ENCODE results near the gene AHCTF1. TPM values are rescaled to one million over a fixed set of nuclear protein-coding genes. Genes with fewer than 3 reads are reported as not detected.
A peak's percentile ranks its signal among the peaks of the same experiment; 100 is the strongest.

AHCTF1 gene
- total RNA-seq, 1 donor, result 32.6 TPM

GRCh38 chr1:246798606-246799496 is 132.9 kb downstream of the AHCTF1 start:
- Histone ChIP-seq H4K20me1 (ENCODE audit: insufficient read depth, low read length) (no peaks in the 10 kb centered on the region), H3K4me2 (ENCODE audit: insufficient read depth, low read length) (no peak overlapping the region), H2AFZ (ENCODE audit: low read length) (no peak overlapping the region), H3K27me3 (ENCODE audit: insufficient read depth, low read length) (no peaks in the 10 kb centered on the region), H3K27ac (ENCODE audit: low read depth, low read length) (no peak overlapping the region), H3K4me3 (ENCODE audit: insufficient read depth, low read length) (no peak overlapping the region), H3K9me3 (ENCODE audit: low read depth, low read length) (no peaks in the 10 kb centered on the region), H3K79me2 (ENCODE audit: insufficient read depth, low read length) (no peaks in the 10 kb centered on the region), H3K4me1 (ENCODE audit: insufficient read depth, low read length) (no peaks in the 10 kb centered on the region), H3K36me3 (ENCODE audit: insufficient read depth, low read length) (no peaks in the 10 kb centered on the region)
- TF ChIP-seq, protein P1, sequence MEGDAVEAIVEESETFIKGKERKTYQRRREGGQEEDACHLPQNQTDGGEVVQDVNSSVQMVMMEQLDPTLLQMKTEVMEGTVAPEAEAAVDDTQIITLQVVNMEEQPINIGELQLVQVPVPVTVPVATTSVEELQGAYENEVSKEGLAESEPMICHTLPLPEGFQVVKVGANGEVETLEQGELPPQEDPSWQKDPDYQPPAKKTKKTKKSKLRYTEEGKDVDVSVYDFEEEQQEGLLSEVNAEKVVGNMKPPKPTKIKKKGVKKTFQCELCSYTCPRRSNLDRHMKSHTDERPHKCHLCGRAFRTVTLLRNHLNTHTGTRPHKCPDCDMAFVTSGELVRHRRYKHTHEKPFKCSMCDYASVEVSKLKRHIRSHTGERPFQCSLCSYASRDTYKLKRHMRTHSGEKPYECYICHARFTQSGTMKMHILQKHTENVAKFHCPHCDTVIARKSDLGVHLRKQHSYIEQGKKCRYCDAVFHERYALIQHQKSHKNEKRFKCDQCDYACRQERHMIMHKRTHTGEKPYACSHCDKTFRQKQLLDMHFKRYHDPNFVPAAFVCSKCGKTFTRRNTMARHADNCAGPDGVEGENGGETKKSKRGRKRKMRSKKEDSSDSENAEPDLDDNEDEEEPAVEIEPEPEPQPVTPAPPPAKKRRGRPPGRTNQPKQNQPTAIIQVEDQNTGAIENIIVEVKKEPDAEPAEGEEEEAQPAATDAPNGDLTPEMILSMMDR (IDR thresholded peaks at IDR 0.05; ENCODE audit: extremely low read depth, low read depth, low read length), result no peak
- peak; percentile 65 for DNase-seq (ENCODE audit: insufficient read length, low spot score, missing footprints)

GRCh38 chr1:246798107-246798506 is 133.6 kb downstream of the AHCTF1 start:
- DNase-seq (ENCODE audit: insufficient read length, low spot score, missing footprints), result no peak
- Histone ChIP-seq H3K9me3 (ENCODE audit: low read depth, low read length) (no peaks in the 10 kb centered on the region), H3K27ac (ENCODE audit: low read depth, low read length) (no peak overlapping the region), H3K4me1 (ENCODE audit: insufficient read depth, low read length) (no peaks in the 10 kb centered on the region), H4K20me1 (ENCODE audit: insufficient read depth, low read length) (no peaks in the 10 kb centered on the region), H3K36me3 (ENCODE audit: insufficient read depth, low read length) (no peaks in the 10 kb centered on the region), H3K79me2 (ENCODE audit: insufficient read depth, low read length) (no peaks in the 10 kb centered on the region), H2AFZ (ENCODE audit: low read length) (no peak overlapping the region), H3K4me3 (ENCODE audit: insufficient read depth, low read length) (no peak overlapping the region), H3K27me3 (ENCODE audit: insufficient read depth, low read length) (no peaks in the 10 kb centered on the region), H3K4me2 (ENCODE audit: insufficient read depth, low read length) (no peak overlapping the region)
- TF ChIP-seq, protein P1 (IDR thresholded peaks at IDR 0.05; ENCODE audit: extremely low read depth, low read depth, low read length), result no peak

DNA sequence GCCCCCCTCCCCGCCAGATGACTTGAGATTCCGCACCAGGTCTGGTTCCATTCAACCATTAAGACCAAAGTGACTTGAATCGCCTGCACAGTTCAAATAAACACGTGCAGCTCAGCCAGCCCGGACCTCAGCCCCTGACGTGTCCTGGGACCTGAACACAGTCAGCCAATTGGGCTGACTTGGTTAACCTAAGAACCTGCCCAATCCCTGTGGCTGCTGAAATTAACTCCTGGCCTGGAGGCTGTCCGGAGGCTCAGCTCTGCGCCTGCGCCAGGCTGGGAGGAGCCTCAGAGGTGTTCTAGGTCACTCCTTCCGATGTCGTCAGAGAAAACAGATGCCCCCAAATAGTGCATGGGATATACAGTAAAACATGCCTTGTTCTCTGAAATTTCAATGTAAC is 134.2 kb downstream of the AHCTF1 start:
- H4K20me1 ChIP-seq (ENCODE audit: insufficient read depth, low read length), result no peaks in the 10 kb centered on the region
- DNase-seq (ENCODE audit: insufficient read length, low spot score, missing footprints), result no peak
- H3K4me2 ChIP-seq (ENCODE audit: insufficient read depth, low read length), result no peak overlapping the region
- H3K4me3 ChIP-seq (ENCODE audit: insufficient read depth, low read length), result no peak overlapping the region
- H3K79me2 ChIP-seq (ENCODE audit: insufficient read depth, low read length), result no peaks in the 10 kb centered on the region
- no peak overlapping the region for H2AFZ ChIP-seq (ENCODE audit: low read length)
- TF ChIP-seq, protein P1 (IDR thresholded peaks at IDR 0.05; ENCODE audit: extremely low read depth, low read depth, low read length), result no peak
- H3K9me3 ChIP-seq (ENCODE audit: low read depth, low read length), result no peaks in the 10 kb centered on the region
- no peak overlapping the region for H3K27ac ChIP-seq (ENCODE audit: low read depth, low read length)
- no peaks in the 10 kb centered on the region for H3K36me3 ChIP-seq (ENCODE audit: insufficient read depth, low read length)
- H3K4me1 ChIP-seq (ENCODE audit: insufficient read depth, low read length), result no peaks in the 10 kb centered on the region
- H3K27me3 ChIP-seq (ENCODE audit: insufficient read depth, low read length), result no peaks in the 10 kb centered on the region

GRCh38 chr1:246797157-246797556 is 134.6 kb downstream of the AHCTF1 start:
- no peak overlapping the region for H3K4me2 ChIP-seq (ENCODE audit: insufficient read depth, low read length)
- H3K4me1 ChIP-seq (ENCODE audit: insufficient read depth, low read length), result no peaks in the 10 kb centered on the region
- H3K27ac ChIP-seq (ENCODE audit: low read depth, low read length), result no peak overlapping the region
- no peaks in the 10 kb centered on the region for H3K9me3 ChIP-seq (ENCODE audit: low read depth, low read length)
- H3K36me3 ChIP-seq (ENCODE audit: insufficient read depth, low read length), result no peaks in the 10 kb centered on the region
- H2AFZ ChIP-seq (ENCODE audit: low read length), result no peak overlapping the region
- H3K4me3 ChIP-seq (ENCODE audit: insufficient read depth, low read length), result no peak overlapping the region
- no peak for DNase-seq (ENCODE audit: insufficient read length, low spot score, missing footprints)
- H4K20me1 ChIP-seq (ENCODE audit: insufficient read depth, low read length), result no peaks in the 10 kb centered on the region
- no peaks in the 10 kb centered on the region for H3K79me2 ChIP-seq (ENCODE audit: insufficient read depth, low read length)
- TF ChIP-seq, protein P1 (IDR thresholded peaks at IDR 0.05; ENCODE audit: extremely low read depth, low read depth, low read length), result no peak
- no peaks in the 10 kb centered on the region for H3K27me3 ChIP-seq (ENCODE audit: insufficient read depth, low read length)

All from osteoblast (primary cell).